ENCODE results near the gene SPI1.

- TF ChIP-seq TAF1 (IDR thresholded peaks at IDR 0.05; ENCODE audit: borderline replicate concordance, insufficient read depth, low read length) (no peak), SIN3A (IDR thresholded peaks at IDR 0.05; ENCODE audit: borderline replicate concordance, insufficient read depth, low read length) (no peak)
These were observed 32.3 kb upstream of the SPI1 start for GRCh38 chr11:47410370-47411264.
